GM12892 (cell line): ENCODE data around the gene EGF.
"Not testable (repeated sequence)": the region's sequence is repeated elsewhere in the genome, so short reads cannot be mapped to it uniquely, and the experiment has no call there.

Experiments used
- DNase-seq: peaks from one replicate; pipeline ENCODE4 v3.0.0; 2011; ENCODE audit not compliant: insufficient read length
- FAIRE-seq: peaks from 2 replicates; lab custom pipeline; 2011; peaks lifted over from hg19 to GRCh38; lab: Jason Lieb, UNC
- POLR2A ChIP-seq: IDR thresholded peaks from 2 replicates; pipeline ENCODE4 v1.6.1; 2011; ENCODE audit warnings: low read depth, low read length, control low read depth
- POLR2AphosphoS5 ChIP-seq: IDR thresholded peaks from 2 replicates; pipeline ENCODE4 v1.6.1; 2011; ENCODE audit warnings: low read depth, low read length, control low read depth
- TAF1 ChIP-seq: IDR thresholded peaks from 2 replicates; pipeline ENCODE4 v1.6.1; 2011; ENCODE audit warnings: low read depth, mild to moderate bottlenecking, control low read depth, low read length, borderline replicate concordance

Gene EGF

DNA sequence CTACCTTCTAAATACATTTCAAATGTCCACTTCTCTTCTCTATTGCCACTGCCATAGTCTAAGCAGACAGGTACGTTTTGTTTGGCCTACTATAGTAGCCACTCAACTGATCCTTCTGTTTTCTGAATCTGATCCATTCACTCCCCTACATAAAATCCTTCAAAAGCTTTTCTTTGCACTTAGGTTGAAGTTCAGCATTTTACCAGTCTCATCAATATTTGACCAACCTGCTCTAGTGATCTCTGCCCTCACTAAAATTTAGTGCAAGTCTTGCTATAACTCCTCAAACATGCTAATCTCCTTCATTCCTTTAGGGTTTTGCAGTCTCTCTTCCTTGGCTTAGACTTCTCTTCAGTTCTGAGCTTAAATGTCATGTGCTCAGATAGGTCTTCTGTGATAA is 33.4 kb downstream of the EGF start:
- TF ChIP-seq POLR2A (no peak), POLR2AphosphoS5 (no peak), TAF1 (no peak)
- no peak for DNase-seq
- FAIRE-seq = no peak

DNA sequence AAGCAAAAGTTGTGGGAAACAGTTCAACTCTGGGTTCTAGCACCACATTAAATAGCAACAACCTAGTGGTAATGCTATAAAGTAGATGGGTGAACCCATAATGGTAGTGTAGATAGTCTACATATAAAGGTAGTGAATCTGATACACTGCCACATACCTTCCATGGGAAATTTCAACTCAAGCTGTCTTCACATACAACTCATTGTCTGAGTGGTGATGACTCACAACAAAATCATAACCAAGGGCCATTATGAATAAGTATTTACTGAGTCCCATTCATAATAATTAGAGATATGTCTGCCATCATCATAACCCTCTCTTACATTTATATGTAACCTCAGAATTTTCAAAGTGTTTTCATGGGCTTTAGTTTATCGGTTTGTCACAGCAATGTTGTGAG is 34.8 kb downstream of the EGF start:
- no peak for DNase-seq
- no peak for TF ChIP-seq POLR2A
- no peak for TF ChIP-seq POLR2AphosphoS5
- no peak for FAIRE-seq

DNA sequence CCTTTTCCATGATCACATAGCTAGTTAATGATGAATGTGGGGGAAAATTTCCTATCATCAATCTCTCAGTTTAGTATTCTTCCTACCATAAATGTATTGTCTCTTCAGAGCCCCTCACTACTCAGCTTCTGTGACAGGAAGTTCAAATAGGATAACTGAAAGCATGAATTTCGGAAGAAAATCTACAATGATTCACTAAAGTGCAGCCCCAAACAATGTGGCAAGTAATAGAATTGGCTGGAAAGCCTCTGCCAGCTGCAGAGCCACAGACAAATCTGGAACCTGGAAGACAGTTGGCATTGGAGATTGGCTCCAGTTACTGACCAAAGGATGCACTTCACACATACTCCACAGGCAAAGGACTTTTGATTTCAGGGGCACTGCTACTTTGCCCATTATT is 35.2 kb downstream of the EGF start:
- DNase-seq (no peak), FAIRE-seq (no peak)
- TF ChIP-seq POLR2AphosphoS5 = no peak
- no peak for TF ChIP-seq TAF1
- TF ChIP-seq POLR2A = no peak

DNA sequence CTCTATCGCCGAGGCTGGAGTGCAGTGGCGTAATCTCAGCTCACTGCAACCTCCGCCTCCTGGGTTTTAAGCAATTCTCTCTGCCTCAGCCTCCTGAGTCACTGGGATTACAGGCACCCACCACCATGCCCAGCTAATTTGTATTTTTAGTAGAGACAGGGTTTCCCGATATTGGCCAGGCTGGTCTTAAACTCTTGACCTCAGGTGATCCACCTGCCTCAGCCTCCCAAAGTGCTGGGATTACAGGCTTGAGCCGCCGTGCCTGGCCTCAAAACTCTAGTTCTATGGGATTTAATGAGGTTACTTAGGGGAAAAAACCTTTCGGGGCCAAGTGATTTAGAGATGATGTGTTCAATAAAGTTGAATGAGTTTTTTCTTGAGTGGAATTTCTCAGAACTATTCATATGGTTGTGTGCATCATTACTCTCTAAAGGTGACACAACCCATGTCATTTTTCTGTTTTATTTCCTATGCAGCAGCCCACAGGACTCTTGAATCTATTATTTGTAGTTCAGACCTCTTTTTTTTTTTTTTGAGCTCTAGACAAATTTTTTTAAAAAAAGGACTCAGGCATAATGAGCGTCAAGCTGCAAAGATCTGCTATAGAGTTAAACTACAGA is 36.5 kb downstream of the EGF start:
- FAIRE-seq, DNase-seq: not testable (repeated sequence)

DNA sequence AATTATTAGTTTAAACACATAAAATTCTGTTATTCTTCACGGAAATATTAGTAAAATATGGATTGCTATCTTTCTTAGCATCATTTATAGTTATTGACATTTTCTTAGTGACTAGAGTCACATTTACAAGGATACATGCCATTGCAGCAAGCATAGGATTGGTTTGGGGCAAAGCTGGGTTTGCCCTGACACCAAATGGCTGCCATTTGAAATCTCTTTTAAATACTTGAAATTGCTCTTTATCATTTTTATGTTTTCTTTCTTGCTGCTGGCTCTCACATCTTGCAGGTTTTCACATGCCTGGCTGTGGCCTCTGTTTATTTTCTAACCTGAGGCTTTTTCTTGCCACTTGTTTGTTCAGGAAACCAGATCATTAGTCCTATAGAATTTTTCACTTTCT is 39.9 kb downstream of the EGF start:
- DNase-seq (no peak), FAIRE-seq (no peak)
- TF ChIP-seq POLR2A = no peak
- no peak for TF ChIP-seq POLR2AphosphoS5
- TF ChIP-seq TAF1 = no peak

DNA sequence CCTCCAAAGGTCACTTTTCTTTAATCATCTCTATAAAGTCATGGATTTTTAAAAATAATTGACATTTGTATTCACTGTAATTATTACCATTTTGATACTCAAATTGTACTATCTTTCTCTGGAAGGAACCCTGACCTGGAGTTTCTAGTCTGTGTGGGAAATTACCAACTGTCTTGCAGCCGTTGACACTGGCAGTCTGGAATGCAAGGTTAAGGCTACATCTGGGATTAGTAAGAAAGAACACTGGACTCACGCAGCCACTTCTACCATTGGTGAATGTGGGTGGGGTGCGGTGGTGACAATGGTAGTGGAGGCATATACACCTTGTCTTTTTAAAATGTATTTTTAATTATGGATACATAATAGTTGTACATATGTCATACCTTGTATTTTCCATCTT is 40.9 kb downstream of the EGF start:
- FAIRE-seq (no peak), DNase-seq (no peak)
- TF ChIP-seq POLR2AphosphoS5 = no peak
- no peak for TF ChIP-seq POLR2A
- TF ChIP-seq TAF1 = no peak

DNA sequence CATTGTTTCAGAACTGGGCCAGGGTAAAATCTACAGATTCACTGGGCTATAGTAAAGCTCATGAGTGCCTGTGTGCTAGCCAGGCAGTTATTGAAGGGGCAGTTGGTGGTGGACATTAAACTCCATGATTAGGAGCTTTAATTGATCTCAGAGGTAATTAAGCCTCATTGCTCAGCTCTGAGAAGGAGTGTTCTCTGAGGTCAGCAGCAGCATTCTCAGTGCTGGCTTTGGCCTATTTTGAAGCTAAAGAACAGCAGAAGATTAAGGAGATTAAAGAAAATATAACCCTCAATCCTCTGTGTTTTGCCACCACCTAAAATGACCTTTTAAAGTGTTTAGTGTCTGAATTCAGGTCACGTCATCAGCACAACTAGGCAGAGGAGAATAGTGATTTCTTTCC is 42.5 kb downstream of the EGF start:
- TF ChIP-seq TAF1 = no peak
- no peak for TF ChIP-seq POLR2A
- no peak for TF ChIP-seq POLR2AphosphoS5
- no peak for DNase-seq
- FAIRE-seq = no peak

DNA sequence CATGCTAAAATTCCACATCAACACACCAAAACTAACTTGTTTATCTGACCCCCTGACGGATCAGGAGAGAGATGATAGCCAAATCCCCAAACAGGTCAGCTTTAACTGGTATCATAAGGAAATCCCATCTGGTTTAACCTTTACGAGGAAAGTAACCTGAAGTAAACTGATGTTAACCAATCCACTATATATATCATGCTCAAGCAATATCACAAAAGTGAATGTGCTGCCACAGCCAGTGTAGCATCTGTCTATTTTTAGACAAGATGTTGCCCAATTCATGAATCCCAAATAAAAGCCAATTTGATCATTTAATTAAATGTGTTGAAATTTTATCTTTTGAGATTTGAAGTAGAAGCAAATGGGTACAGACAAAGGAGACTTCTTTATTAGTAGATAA is 44.5 kb downstream of the EGF start:
- FAIRE-seq (no peak), DNase-seq (no peak)
- TF ChIP-seq TAF1 = no peak
- no peak for TF ChIP-seq POLR2A

DNA sequence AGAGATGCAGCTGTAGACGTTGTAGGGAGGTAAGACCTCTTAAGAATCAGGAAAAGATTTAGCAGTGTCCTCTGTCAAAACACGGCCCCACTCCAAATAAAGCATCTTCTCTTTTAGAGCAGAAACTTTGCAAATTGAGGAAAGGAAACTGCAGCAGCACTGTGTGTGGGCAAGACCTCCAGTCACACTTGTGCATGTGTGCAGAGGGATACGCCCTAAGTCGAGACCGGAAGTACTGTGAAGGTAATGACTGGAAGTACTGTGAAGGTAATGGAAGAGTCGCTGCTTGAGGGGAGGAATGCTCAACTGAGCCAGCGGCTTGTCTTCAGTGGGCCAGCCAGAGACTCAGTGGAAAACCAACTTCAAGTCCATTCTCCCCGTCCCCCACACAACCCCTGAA is 46.5 kb downstream of the EGF start:
- no peak for DNase-seq
- FAIRE-seq = no peak
- TF ChIP-seq POLR2A (no peak), POLR2AphosphoS5 (no peak), TAF1 (no peak)

DNA sequence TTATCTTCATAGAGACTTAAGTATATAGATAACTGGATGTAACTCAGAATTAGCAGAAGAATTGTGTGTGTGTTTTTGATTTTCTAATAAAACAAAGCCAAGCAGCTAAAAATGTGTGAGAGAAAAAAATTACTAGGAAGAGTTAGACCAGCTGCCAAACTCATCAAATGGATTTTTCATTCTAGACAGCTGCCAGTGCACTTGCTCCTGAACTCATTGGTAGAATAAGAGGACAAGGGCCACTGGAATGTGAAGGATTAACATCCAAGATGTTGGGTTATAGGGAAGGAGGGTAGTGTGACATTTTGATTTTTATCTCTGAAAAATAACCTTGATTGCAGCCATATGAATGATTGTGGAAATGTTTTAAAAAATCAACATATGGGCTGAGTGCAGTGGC is 49.7 kb downstream of the EGF start:
- DNase-seq = no peak

DNA sequence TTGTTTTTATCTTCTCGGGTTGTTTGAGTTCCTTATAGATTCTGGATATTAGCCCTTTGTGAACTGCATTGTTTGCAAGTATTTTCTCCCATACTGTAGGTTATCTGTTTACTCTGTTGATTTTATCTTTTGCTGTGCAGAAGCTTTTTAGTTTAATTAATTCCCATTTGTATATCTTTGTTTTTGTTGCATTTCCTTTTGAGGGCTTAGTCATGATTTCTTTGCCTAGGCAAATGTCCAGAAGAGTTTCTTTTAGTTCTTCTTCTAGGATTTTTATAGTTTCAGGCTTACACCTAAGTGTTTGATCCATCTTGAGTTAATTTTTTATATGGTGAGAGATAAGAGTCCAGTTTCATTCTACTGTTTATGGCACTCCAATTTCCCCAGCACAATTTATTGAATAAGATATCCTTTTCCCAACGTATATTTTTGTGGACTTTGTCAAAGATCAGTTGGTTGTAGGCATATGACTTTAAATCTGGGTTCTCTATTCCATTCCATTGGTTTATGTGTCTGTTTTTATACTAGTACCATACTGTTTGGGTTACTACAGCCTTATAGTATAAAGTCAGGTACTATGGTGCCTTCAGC is 54.3 kb downstream of the EGF start:
- TF ChIP-seq POLR2A (no peak), TAF1 (no peak), POLR2AphosphoS5 (no peak)
- FAIRE-seq (no peak), DNase-seq (no peak)

More for the DNA sequence above, 49.7 kb downstream of the EGF start:
- TF ChIP-seq POLR2AphosphoS5 (no peak), TAF1 (no peak), POLR2A (no peak)
- no peak for FAIRE-seq

DNA sequence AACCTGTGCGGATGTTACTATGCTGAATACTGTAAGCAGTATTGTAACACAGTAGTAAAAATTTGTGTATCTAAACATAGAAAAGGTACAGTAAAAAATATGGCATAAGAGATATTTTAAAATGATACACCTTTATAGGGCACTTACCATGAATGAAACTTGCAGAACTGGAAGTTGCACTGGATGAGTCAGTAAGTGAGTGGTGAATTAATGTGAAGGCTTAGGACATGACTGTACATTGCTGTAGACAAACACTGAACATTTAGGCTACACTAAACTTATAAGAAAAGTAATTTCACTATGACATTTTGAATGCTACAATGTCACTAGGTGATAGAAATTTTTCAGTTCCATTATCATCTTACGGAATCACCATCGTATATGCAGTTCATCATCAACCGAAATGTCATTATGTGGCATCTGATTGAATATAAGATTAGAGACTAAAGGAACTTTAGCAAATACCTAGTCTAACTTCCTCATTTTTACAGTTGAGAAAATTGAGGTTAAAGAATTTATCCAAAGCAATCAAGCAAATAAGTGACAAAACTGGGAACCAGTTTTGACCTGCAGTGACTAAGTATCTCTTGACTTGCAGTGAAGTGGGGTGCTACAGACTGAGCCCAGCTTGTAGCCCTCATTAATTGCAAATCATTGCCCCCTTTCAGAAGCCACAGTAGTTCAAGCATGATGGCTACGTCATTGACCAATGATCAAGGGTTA is 55.3 kb downstream of the EGF start:
- TF ChIP-seq POLR2AphosphoS5 (no peak), TAF1 (no peak), POLR2A (no peak)
- FAIRE-seq (no peak), DNase-seq (no peak)

DNA sequence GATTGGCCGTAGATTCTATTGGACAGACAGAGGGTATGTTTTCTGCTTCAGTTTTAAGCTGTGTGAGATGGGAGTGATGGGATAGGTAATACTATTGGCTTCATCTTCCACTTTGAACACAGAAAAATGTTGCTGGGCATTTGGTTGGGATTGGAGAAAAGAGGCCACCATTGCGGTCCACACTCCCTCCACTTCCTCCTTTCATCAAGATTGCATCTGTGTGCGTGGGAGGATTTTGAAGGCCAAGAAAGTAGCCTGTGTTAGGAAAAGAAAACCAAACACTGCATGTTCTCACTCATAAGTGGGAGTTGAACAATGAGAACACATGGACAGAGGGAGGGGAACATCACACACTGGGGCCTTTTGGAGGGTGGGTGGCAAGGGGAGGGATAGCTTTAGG is 56.4 kb downstream of the EGF start:
- TF ChIP-seq POLR2AphosphoS5 (no peak), TAF1 (no peak)
- DNase-seq (no peak), FAIRE-seq (no peak)
